ENCODE data around the gene MT3.

MT3 gene

GRCh38 chr16:56561126-56561525, 28.2 kb upstream of the MT3 start:
- TF ChIP-seq, protein P1, sequence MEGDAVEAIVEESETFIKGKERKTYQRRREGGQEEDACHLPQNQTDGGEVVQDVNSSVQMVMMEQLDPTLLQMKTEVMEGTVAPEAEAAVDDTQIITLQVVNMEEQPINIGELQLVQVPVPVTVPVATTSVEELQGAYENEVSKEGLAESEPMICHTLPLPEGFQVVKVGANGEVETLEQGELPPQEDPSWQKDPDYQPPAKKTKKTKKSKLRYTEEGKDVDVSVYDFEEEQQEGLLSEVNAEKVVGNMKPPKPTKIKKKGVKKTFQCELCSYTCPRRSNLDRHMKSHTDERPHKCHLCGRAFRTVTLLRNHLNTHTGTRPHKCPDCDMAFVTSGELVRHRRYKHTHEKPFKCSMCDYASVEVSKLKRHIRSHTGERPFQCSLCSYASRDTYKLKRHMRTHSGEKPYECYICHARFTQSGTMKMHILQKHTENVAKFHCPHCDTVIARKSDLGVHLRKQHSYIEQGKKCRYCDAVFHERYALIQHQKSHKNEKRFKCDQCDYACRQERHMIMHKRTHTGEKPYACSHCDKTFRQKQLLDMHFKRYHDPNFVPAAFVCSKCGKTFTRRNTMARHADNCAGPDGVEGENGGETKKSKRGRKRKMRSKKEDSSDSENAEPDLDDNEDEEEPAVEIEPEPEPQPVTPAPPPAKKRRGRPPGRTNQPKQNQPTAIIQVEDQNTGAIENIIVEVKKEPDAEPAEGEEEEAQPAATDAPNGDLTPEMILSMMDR (IDR thresholded peaks at IDR 0.05; ENCODE audit: low read depth, low read length), result no peak

GRCh38 chr16:56564793-56565477, 24.4 kb upstream of the MT3 start, which contains the start of gene MT4:
MT4 (plus strand) TSS chr16:56565073; CDS start chr16:56565129, 56 bp downstream.
- H3K4me3 ChIP-seq (ENCODE audit: low read depth, low read length), result no peak within 1 kb of the TSS
- TF ChIP-seq, protein P1 (IDR thresholded peaks at IDR 0.05; ENCODE audit: low read depth, low read length), result no peak

More at GRCh38 chr16:56561126-56561525, 28.2 kb upstream of the MT3 start:
- no peak overlapping the region for H3K4me3 ChIP-seq (ENCODE audit: low read depth, low read length)

- TF ChIP-seq, protein P1 (IDR thresholded peaks at IDR 0.05; ENCODE audit: low read depth, low read length), result no peak
Measured at GRCh38 chr16:56569971-56570370, 19.4 kb upstream of the MT3 start.

GRCh38 chr16:56571525-56571924, 17.8 kb upstream of the MT3 start:
- H3K4me3 ChIP-seq (ENCODE audit: low read depth, low read length), result no peak overlapping the region
- TF ChIP-seq, protein P1 (IDR thresholded peaks at IDR 0.05; ENCODE audit: low read depth, low read length), result no peak

More at GRCh38 chr16:56569971-56570370, 19.4 kb upstream of the MT3 start:
- H3K4me3 ChIP-seq (ENCODE audit: low read depth, low read length), result no peak overlapping the region

DNA sequence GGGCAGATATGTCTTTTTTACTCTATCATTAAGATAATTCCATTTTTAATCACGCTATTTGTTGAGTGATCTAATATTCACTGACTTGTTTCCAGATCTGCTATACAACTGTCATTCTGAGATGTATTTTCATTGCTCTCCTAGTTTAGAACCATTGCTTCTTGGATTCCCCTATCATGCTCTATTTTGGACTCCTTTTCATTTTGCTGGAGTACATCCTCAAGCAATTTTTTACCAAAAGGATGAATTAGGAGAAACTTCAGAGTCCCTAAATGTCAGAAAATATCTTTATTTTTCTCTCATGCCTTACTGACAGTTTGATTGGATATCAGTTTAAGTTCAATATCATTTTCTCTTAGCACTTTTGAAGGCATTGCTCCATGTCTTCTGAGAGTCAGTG, 14.7 kb upstream of the MT3 start:
- TF ChIP-seq, protein P1 (IDR thresholded peaks at IDR 0.05; ENCODE audit: low read depth, low read length), result no peak
- no peak overlapping the region for H3K4me3 ChIP-seq (ENCODE audit: low read depth, low read length)

GRCh38 chr16:56576585-56577299, 12.6 kb upstream of the MT3 start:
- TF ChIP-seq, protein P1 (IDR thresholded peaks at IDR 0.05; ENCODE audit: low read depth, low read length), result peak; percentile 86
- H3K4me3 ChIP-seq (ENCODE audit: low read depth, low read length), result no peak overlapping the region

DNA sequence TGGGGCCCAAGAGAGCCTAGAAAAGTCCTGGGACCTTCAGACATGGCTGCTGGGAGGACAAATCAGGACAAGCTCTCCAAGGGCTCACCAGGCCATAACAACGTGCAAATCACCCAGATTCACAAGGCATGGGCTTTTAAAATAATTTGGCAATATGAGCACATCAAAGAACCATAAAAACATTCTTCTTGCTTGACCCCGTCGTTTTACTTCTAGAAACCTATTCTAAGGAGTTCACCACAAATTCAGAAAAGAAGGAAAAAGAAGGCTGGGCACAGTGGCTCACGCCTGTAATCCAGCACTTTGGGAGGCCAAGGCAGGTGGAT, 12.1 kb upstream of the MT3 start:
- no peak overlapping the region for H3K4me3 ChIP-seq (ENCODE audit: low read depth, low read length)
- TF ChIP-seq, protein P1 (IDR thresholded peaks at IDR 0.05; ENCODE audit: low read depth, low read length), result no peak
